Prostate gland (tissue), 2 donors: ENCODE measurements around the gene SLIT1.

ENCODE experiments used
- CTCF ChIP-seq, 4 experiments: fragments of 200-600 bp in 2 of 4; fragments of 450-650 bp in 2 of 4; sonication (generic) in 2 of 4; IDR thresholded peaks; 1 replicate in 3 of 4; 2 replicates in 1 of 4; pipeline ENCODE4 v1.5.1; 2016 to 2019; ENCODE audit warnings: antibody characterized with exemption in 4 of 4, mild to moderate bottlenecking in 2 of 4, moderate library complexity in 2 of 4
- POLR2A ChIP-seq: fragments of 450-650 bp; IDR thresholded peaks from one replicate; pipeline ENCODE4 v1.6.1; 2016; ENCODE audit warnings: antibody characterized with exemption, mild to moderate bottlenecking

- no peak for TF ChIP-seq CTCF (IDR thresholded peaks at IDR 0.05)
- TF ChIP-seq POLR2A: no peak
These were observed 1.2 kb upstream of the SLIT1 start for GRCh38 chr10:97186911-97187310.
